Breast epithelium (tissue), 4 donors: Measurements from ENCODE around the gene DAB2IP. TPM values are rescaled to one million over a fixed set of nuclear protein-coding genes. Genes with fewer than 3 reads are reported as not detected.

Source experiments
- DNase-seq, 2 donors: peaks; one replicate each; pipeline ENCODE4 v3.0.0-alpha.2; 2019; ENCODE audit warnings: low spot score in 2 of 2
- H3K27ac ChIP-seq, 2 donors: fragments of 200-600 bp; sonication (generic) in 1 of 2; one replicate each; pipeline ENCODE4 v1.5.1; 2016 to 2019; ENCODE audit warnings: mild to moderate bottlenecking in 1 of 2
- H3K27me3 ChIP-seq, 2 donors: fragments of 200-600 bp; sonication (generic) in 1 of 2; one replicate each; pipeline versions ENCODE4 v1.5.1 to v1.6.0; 2017 to 2019; ENCODE audit warnings: control low read depth in 1 of 2, mild to moderate bottlenecking in 1 of 2
- H3K36me3 ChIP-seq: fragments of 200-600 bp; one replicate; pipeline ENCODE4 v1.5.1; 2019
- H3K4me1 ChIP-seq, 2 donors: fragments of 200-600 bp; sonication (generic); one replicate each; pipeline ENCODE4 v1.5.1; 2016 to 2019; ENCODE audit warnings: control low read depth in 1 of 2
- H3K4me3 ChIP-seq, 3 donors: fragments of 200-600 bp; sonication (generic); 1 replicate in 2 of 3; 2 replicates in 1 of 3; pipeline ENCODE4 v1.5.1; 2016 to 2019; ENCODE audit warnings: mild to moderate bottlenecking in 3 of 3, moderate library complexity in 2 of 3
- H3K9me3 ChIP-seq, 2 donors: fragments of 200-600 bp; sonication (generic) in 1 of 2; one replicate each; pipeline ENCODE4 v1.5.1; 2016 to 2019; ENCODE audit warnings: control low read depth in 1 of 2
- POLR2A ChIP-seq: fragments of 450-650 bp; IDR thresholded peaks from one replicate; pipeline ENCODE4 v1.6.1; 2016; ENCODE audit warnings: antibody characterized with exemption, mild to moderate bottlenecking, moderate library complexity
- POLR2AphosphoS5 ChIP-seq, 3 donors: sonication (generic); formaldehyde crosslinking; IDR thresholded peaks; one replicate each; pipeline ENCODE4 v1.6.1; 2017; ENCODE audit warnings: antibody characterized with exemption in 3 of 3
- intact Hi-C: fragments of 100-400 bp; cut with DNase I; formaldehyde crosslinking; loops from one replicate; pipeline ENCODE4 v1.15.1; 2023; ENCODE audit warnings: low total_unique reads
- total RNA-seq, 3 donors: library from RNA; depleted of rRNA; stranded (reverse); fragments of >200 nt; gene quantifications; one replicate each; pipeline ENCODE4 v1.1.0, GENCODE V29; 2016
- TF ChIP-seq, protein P1 (sequence below), 3 donors: fragments of 450-650 bp; IDR thresholded peaks; one replicate each; pipeline ENCODE4 v1.5.1; 2016 to 2017; ENCODE audit warnings: antibody characterized with exemption in 3 of 3, mild to moderate bottlenecking in 3 of 3, moderate library complexity in 3 of 3

Gene DAB2IP
- total RNA-seq, 3 donors from 2014 or later, result 16.0 to 56.0 (median 55.8) TPM

DNA sequence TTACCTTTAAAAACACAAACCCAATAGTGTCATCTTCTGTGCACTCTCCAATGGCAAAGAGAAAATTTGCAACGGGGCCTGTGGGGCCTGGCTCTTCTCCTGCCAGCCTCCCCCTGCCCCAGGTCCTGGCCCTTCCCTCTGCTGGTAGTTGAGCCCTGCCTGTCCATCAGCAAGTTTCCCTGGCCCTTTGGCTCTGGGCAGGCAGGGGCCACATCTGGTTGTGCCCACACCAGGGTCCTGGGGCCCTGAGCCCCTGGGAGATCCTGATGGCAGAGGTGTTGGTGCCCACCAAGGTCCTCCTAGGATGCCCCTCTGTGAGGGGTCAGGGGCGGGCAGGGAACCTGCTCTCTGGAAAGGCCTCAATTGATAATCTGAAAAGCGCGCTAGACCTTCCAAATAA, 157.3 kb downstream of the DAB2IP start:
- H3K4me1 ChIP-seq, result no peaks in the 10 kb centered on the region
- no peak overlapping the region for H3K27ac ChIP-seq
- TF ChIP-seq POLR2A (no peak), POLR2AphosphoS5 (IDR thresholded peaks at IDR 0.05) (no peak)
- TF ChIP-seq, protein P1, sequence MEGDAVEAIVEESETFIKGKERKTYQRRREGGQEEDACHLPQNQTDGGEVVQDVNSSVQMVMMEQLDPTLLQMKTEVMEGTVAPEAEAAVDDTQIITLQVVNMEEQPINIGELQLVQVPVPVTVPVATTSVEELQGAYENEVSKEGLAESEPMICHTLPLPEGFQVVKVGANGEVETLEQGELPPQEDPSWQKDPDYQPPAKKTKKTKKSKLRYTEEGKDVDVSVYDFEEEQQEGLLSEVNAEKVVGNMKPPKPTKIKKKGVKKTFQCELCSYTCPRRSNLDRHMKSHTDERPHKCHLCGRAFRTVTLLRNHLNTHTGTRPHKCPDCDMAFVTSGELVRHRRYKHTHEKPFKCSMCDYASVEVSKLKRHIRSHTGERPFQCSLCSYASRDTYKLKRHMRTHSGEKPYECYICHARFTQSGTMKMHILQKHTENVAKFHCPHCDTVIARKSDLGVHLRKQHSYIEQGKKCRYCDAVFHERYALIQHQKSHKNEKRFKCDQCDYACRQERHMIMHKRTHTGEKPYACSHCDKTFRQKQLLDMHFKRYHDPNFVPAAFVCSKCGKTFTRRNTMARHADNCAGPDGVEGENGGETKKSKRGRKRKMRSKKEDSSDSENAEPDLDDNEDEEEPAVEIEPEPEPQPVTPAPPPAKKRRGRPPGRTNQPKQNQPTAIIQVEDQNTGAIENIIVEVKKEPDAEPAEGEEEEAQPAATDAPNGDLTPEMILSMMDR (IDR thresholded peaks at IDR 0.05), result no peak
- intact Hi-C loops, result no loop called here
- H3K36me3 ChIP-seq, result no peaks in the 10 kb centered on the region
- H3K4me3 ChIP-seq, result no peak overlapping the region
- H3K27me3 ChIP-seq, result no peaks in the 10 kb centered on the region
- no peak for DNase-seq
- H3K9me3 ChIP-seq, result peaks cover 0 to 4% of the 10 kb centered on the region in 2 donors

DNA sequence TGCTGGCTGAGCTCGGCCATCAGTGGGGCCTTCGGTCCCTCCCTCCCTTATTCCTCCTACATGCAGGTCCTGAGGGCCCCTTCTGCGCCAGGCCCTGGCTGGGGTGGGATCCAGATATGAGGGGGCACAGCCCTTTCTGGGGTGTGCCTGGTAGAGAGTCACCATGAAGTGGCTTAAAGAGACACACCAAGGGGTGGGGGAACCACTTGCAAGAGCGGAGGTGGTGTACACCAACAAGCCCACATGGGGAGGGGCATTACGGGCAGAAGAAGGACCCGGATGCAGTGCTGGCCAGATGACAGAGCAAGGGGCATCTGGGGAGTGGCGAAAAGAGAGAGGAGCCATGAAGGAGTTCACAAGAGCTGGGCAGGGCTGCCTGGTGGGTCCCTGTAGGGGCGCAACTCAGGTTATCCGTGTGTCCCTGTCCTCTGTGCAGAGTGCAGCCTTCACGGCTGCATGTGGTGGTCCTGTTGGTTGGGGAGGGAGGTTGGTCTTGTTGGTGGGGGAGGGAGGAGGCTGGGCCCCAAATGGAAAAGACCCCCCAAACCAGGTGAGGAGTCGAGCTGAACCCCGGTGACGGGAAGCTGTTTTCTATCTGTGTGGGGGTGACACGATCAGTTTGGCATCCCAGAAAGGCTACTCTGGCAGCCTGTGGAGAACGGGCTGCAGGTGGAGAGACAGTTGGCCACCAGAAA, 158.1 kb downstream of the DAB2IP start:
- Histone ChIP-seq H3K36me3 (no peaks in the 10 kb centered on the region), H3K27me3 (no peaks in the 10 kb centered on the region), H3K4me3 (no peak overlapping the region), H3K27ac (no peak overlapping the region), H3K4me1 (no peaks in the 10 kb centered on the region), H3K9me3 (peaks cover 0 to 4% of the 10 kb centered on the region in 2 donors)
- DNase-seq, result no peak
- TF ChIP-seq POLR2AphosphoS5 (IDR thresholded peaks at IDR 0.05) (no peak), POLR2A (no peak)
- TF ChIP-seq, protein P1 (IDR thresholded peaks at IDR 0.05), result no peak
- intact Hi-C loops, result no loop called here

DNA sequence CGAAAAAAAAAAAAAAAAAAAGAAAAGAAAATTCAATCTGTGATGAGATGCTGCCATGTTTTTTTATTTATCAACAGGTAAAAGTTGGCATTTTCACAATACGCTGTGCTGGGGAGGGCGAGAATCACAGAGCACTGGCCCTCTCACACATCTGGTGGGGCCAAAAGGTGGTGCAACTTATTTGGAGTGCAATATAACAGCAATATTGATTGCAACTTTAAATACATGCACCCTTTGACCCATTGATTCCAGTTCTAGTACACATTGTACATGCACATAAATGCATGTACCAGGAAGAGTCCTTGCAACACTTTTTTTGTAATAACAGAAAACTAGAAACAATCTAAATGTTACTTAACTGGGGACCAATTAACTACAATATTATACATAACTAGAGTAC, 159.1 kb downstream of the DAB2IP start:
- H3K4me1 ChIP-seq, result no peaks in the 10 kb centered on the region
- no peaks in the 10 kb centered on the region for H3K9me3 ChIP-seq
- no peak for DNase-seq
- no peak overlapping the region for H3K4me3 ChIP-seq
- TF ChIP-seq POLR2AphosphoS5 (IDR thresholded peaks at IDR 0.05) (no peak), POLR2A (no peak)
- TF ChIP-seq, protein P1 (IDR thresholded peaks at IDR 0.05), result no peak
- H3K36me3 ChIP-seq, result no peaks in the 10 kb centered on the region
- H3K27me3 ChIP-seq, result no peaks in the 10 kb centered on the region
- H3K27ac ChIP-seq, result no peak overlapping the region
- intact Hi-C loops, result no loop called here

DNA sequence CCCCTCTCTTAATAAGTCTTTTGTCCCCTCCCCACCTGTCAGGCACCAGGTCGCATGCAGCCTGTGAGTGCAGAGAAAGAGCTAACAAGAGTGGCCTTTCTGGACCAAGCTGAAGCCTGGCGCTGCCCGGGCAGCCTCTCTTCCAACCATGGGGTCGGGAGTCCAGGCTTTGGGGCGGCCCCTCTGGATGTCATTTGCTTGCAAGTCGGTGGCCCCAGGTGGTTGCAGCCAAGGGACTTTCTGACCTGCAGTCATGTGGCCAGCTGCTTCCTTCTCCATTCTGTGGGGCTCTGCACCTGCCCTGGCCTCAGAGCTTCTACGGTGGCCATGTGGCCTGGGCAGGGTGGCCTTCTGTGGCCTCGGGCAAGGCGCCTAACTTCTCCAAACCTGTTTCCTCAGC, 159.7 kb downstream of the DAB2IP start:
- no peak for TF ChIP-seq POLR2A
- TF ChIP-seq, protein P1 (IDR thresholded peaks at IDR 0.05), result no peak
- TF ChIP-seq POLR2AphosphoS5 (IDR thresholded peaks at IDR 0.05), result no peak
- no peaks in the 10 kb centered on the region for H3K4me1 ChIP-seq
- no peaks in the 10 kb centered on the region for H3K9me3 ChIP-seq
- H3K4me3 ChIP-seq, result no peak overlapping the region
- no peak for DNase-seq
- no peaks in the 10 kb centered on the region for H3K27me3 ChIP-seq
- intact Hi-C loops, result no loop called here
- no peak overlapping the region for H3K27ac ChIP-seq
- no peaks in the 10 kb centered on the region for H3K36me3 ChIP-seq

DNA sequence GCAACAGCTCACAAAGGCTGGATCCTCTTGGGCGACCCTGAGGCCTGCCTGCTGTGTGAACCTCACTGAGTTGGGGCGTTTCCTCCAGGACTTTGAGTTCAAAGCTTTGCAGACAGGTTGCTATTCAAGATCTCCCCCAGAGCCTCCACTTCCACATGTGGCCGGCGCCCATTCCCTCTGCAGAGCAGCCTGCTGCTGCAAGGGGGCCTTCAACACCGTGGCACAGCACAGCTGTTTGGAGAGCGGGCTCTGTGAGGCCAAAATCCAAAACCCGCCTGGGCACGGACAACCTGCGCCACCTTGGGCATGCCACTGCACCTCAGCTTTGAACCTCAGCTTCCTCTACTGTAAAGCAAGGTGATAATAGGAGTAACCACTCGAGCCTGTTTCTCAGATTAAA, 160.3 kb downstream of the DAB2IP start:
- no peaks in the 10 kb centered on the region for H3K9me3 ChIP-seq
- no peaks in the 10 kb centered on the region for H3K4me1 ChIP-seq
- no peak for DNase-seq
- no peaks in the 10 kb centered on the region for H3K27me3 ChIP-seq
- no peak overlapping the region for H3K4me3 ChIP-seq
- H3K36me3 ChIP-seq, result no peaks in the 10 kb centered on the region
- no peak for TF ChIP-seq POLR2A
- TF ChIP-seq, protein P1 (IDR thresholded peaks at IDR 0.05), result no peak
- no peak overlapping the region for H3K27ac ChIP-seq
- intact Hi-C loops, result no loop called here
